Rectal smooth muscle tissue (tissue), 1 donor: ENCODE measurements around the gene SLC44A4.
"Not testable (repeated sequence)": the region's sequence is repeated elsewhere in the genome, so short reads cannot be mapped to it uniquely, and the experiment has no call there.

Experiments used
- H3K27ac ChIP-seq: one replicate; pipeline ENCODE4 v1.7.0; 2013; ENCODE audit warnings: low read depth, low read length, inconsistent platforms
- H3K27me3 ChIP-seq: one replicate; pipeline ENCODE4 v1.7.0; 2013; ENCODE audit warnings: low read length; ENCODE audit not compliant: control insufficient read depth, insufficient read depth
- H3K36me3 ChIP-seq: one replicate; pipeline ENCODE4 v1.7.0; 2013; ENCODE audit warnings: low read length; ENCODE audit not compliant: control insufficient read depth, insufficient read depth
- H3K4me1 ChIP-seq: one replicate; pipeline ENCODE4 v1.7.0; 2013; ENCODE audit warnings: low read length; ENCODE audit not compliant: control insufficient read depth, insufficient read depth
- H3K4me3 ChIP-seq: one replicate; pipeline ENCODE4 v1.7.0; 2013; ENCODE audit warnings: low read length
- H3K9ac ChIP-seq: one replicate; pipeline ENCODE4 v1.7.0; 2013; ENCODE audit warnings: low read length

Gene SLC44A4

GRCh38 chr6:31838114-31838553, 40.7 kb downstream of the SLC44A4 start:
- H3K27ac ChIP-seq, H3K4me3 ChIP-seq, H3K9ac ChIP-seq, H3K27me3 ChIP-seq: not testable (repeated sequence)
- Histone ChIP-seq H3K4me1 (peaks cover 19% of the 10 kb centered on the region), H3K36me3 (peaks cover 27% of the 10 kb centered on the region)

DNA sequence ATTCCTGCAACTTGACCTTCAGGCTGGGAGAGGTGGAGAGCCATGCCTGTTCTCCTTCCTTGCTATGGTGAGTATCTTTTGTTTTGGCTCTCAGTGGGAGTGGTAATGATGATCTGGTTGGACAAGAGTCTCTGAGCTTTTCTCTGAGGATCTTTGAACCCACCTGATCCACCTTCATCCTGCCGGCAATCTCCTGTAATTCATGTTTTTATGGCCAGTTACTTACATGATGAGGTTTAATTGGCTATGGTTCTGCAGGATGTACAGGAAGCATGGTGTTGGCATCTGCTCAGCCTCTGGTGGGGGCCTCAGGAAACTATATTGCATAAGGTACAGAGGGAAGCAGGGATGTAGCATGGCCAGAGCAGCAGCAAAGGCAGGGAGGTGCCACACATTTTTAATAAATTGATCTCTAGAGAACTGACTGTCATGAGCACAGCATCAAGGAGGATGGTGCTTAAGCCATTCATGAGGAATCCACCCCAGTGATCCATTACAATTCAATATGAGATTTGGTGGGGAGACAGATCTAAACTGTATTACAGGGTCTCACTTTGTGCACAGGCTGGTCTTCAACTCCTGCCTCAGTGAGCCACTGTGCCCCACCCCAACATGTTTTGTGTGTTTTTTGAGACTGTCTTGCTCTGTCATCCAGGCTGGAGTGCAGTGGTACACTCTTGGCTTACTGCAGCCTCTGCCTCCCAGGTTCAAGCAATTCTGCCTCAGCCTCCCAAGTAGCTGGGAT, 41.3 kb downstream of the SLC44A4 start:
- Histone ChIP-seq H3K4me1 (peaks cover 19% of the 10 kb centered on the region), H3K9ac (no peak overlapping the region), H3K4me3 (peak overlapping the region; percentile 32), H3K27me3 (no peaks in the 10 kb centered on the region), H3K27ac (no peak overlapping the region), H3K36me3 (peaks cover 27% of the 10 kb centered on the region)

GRCh38 chr6:31836474-31837368, 42.1 kb downstream of the SLC44A4 start:
- Histone ChIP-seq H3K4me1 (peaks cover 19% of the 10 kb centered on the region), H3K9ac (peak overlapping the region; percentile 8), H3K36me3 (peaks cover 27% of the 10 kb centered on the region), H3K27me3 (no peaks in the 10 kb centered on the region), H3K4me3 (peak overlapping the region; percentile 35), H3K27ac (peak overlapping the region; percentile 59)

GRCh38 chr6:31836047-31836473, 42.7 kb downstream of the SLC44A4 start:
- Histone ChIP-seq H3K36me3 (peaks cover 27% of the 10 kb centered on the region), H3K4me1 (peaks cover 20% of the 10 kb centered on the region), H3K27ac (peak overlapping the region; percentile 59), H3K4me3 (peak overlapping the region; percentile 35), H3K9ac (peak overlapping the region; percentile 8), H3K27me3 (no peaks in the 10 kb centered on the region)

DNA sequence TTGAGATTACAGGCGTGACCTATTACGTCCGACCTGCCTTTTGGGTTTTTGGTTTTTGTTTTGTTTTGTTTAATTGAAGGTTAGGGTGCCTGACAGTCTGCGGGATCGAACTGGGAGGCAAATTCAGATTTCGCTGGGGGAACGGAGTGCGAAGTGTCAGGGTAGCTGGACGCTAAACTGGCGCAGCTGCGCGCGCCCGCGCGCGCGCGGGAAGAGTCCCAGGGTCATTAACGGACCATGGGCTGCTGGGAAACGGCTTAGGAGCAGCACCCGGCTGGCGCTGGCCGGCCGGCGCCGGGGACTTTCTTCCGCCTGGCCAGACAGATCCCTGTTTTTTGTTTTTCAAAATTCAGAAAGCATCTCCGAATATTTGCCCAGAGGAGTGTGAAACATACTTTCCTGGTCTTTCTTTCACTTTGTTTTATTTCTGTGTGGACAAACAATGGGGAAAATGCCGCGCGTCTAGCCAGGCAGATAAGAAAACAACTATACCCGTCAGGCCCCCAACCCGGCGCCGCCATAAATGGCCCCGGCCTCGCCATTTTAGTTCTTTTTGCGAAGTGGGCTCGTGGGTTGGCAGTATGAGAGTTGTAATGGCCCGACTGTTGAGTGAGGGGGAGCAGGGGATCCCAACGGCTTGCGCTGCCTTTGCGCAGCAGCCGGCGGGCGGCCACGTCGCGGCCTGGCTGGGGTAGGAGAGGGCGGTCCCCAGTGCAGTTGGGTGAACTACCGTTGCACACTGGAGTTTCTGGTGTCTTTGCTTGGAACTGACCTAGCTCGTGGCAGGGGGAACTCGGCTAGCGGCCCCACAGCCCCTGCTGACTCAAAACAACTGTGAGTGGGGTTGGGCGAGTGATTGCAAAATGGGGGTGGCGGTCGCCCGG, 44.2 kb downstream of the SLC44A4 start:
- H3K4me3 ChIP-seq: peak overlapping the region; percentile 99
- H3K4me1 ChIP-seq: peaks cover 23% of the 10 kb centered on the region
- H3K27me3 ChIP-seq: no peaks in the 10 kb centered on the region
- peaks cover 20% of the 10 kb centered on the region for H3K36me3 ChIP-seq
- peak overlapping the region; percentile 97 for H3K27ac ChIP-seq
- peak overlapping the region; percentile 95 for H3K9ac ChIP-seq

- Histone ChIP-seq H3K27me3 (no peaks in the 10 kb centered on the region), H3K27ac (no peak overlapping the region), H3K36me3 (no peaks in the 10 kb centered on the region), H3K9ac (no peak overlapping the region), H3K4me1 (peaks cover 12% of the 10 kb centered on the region), H3K4me3 (peak overlapping the region; percentile 21)
Measured at GRCh38 chr6:31831350-31832215, 47.2 kb downstream of the SLC44A4 start.

DNA sequence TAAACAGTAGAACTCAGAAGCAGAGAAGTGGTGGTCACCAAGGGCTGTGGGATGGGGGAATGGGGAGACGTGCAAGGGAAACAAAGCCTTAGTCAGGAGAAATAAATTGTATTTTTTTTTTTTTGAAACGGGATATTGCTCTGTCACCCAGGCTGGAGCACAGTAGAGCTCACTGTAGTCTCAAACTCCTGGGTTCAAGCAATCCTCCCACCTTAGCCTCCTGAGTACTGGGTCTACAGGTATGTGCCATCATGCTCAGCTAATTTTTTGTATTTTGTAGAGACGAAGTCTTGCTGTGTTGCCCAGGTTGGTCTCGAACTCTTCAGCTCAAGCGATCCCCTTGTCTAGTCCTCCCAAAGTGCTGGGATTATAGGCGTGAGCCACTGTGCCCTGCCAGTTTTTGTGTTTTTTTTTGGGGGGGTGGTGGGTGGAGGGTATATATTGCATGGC, 47.9 kb downstream of the SLC44A4 start:
- peak overlapping the region; percentile 48 for H3K27ac ChIP-seq
- H3K9ac ChIP-seq: no peak overlapping the region
- H3K27me3 ChIP-seq: no peaks in the 10 kb centered on the region
- peaks cover 8% of the 10 kb centered on the region for H3K4me1 ChIP-seq
- peak overlapping the region; percentile 88 for H3K4me3 ChIP-seq
- no peaks in the 10 kb centered on the region for H3K36me3 ChIP-seq

DNA sequence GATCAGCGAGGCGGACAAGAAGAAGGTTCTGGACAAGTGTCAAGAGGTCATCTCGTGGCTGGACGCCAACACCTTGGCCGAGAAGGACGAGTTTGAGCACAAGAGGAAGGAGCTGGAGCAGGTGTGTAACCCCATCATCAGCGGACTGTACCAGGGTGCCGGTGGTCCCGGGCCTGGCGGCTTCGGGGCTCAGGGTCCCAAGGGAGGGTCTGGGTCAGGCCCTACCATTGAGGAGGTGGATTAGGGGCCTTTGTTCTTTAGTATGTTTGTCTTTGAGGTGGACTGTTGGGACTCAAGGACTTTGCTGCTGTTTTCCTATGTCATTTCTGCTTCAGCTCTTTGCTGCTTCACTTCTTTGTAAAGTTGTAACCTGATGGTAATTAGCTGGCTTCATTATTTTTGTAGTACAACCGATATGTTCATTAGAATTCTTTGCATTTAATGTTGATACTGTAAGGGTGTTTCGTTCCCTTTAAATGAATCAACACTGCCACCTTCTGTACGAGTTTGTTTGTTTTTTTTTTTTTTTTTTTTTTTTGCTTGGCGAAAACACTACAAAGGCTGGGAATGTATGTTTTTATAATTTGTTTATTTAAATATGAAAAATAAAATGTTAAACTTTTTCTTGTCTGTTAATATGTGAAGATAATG, 49.0 kb downstream of the SLC44A4 start:
- Histone ChIP-seq H3K4me3 (peak overlapping the region; percentile 88), H3K36me3 (no peaks in the 10 kb centered on the region), H3K27me3 (no peaks in the 10 kb centered on the region), H3K4me1 (peaks cover 6% of the 10 kb centered on the region), H3K27ac (peak overlapping the region; percentile 48), H3K9ac (peak overlapping the region; percentile 65)

DNA sequence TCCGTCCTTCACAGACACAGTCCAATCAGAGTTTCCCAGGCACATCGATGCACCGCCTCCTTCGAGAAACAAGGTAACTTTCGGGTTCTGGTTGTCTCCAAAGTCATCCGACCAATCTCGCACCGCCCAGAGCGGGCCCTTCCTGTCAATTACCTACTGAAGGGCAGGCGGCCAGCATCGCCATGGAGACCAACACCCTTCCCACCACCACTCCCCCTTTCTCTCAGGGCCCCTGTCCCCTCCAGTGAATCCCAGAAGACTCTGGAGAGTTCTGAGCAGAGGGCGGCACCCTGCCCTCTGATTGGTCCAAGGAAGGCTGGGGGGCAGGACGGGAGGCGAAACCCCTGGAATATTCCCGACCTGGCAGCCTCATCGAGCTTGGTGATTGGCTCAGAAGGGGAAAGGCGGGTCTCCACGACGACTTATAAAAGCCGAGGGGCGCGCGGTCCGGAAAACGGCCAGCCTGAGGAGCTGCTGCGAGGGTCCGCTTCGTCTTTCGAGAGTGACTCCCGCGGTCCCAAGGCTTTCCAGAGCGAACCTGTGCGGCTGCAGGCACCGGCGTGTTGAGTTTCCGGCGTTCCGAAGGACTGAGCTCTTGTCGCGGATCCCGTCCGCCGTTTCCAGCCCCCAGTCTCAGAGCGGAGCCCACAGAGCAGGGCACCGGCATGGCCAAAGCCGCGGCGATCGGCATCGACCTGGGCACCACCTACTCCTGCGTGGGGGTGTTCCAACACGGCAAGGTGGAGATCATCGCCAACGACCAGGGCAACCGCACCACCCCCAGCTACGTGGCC, 51.3 kb downstream of the SLC44A4 start, which contains the start of gene HSPA1B:
TSS of gene HSPA1B (plus strand) at position 453 of the 794 bp plus-strand sequence. CDS start at position 666, 213 bp downstream.
- Histone ChIP-seq H3K4me1 (peaks cover 15% of the 10 kb centered on the region), H3K36me3 (no peaks in the 10 kb centered on the region), H3K27ac (peak within 1 kb of the TSS; percentile 99), H3K9ac (peak within 1 kb of the TSS; percentile 63), H3K4me3 (peak within 1 kb of the TSS; percentile 86), H3K27me3 (no peaks in the 10 kb centered on the region)

DNA sequence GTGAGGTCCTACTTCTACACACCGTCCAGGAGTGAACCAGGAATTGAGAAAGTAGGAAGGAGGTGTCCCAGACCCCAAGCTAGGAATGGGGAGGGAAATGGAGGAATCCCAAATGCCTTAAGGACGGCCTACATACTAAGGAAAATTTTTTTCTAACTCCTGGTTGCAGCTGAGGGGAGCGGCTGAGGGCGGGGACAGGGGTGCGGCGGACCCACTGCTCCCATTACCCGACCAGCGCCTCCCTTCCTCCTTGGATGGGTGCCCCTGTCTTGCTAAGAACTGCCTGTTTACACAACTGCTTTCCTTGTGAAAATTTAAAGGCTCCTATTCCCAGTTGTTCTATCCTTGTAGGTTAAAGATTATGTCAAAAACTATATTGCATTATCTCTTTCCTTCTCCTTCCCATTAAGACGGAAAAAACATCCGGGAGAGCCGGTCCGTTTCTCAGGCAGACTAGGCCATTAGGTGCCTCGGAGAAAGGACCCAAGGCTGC, 52.0 kb downstream of the SLC44A4 start:
- Histone ChIP-seq H3K9ac (peak overlapping the region; percentile 50), H3K4me3 (peak overlapping the region; percentile 86), H3K27me3 (no peaks in the 10 kb centered on the region), H3K36me3 (no peaks in the 10 kb centered on the region), H3K27ac (peak overlapping the region; percentile 99), H3K4me1 (peaks cover 17% of the 10 kb centered on the region)
